Nucleus accumbens (tissue), 56 donors: ENCODE measurements around the gene THAP4.
A peak's percentile ranks its signal among the peaks of the same experiment; 100 is the strongest.
"Not testable (repeated sequence)": the region's sequence is repeated elsewhere in the genome, so short reads cannot be mapped to it uniquely, and the experiment has no call there.

Source experiments
- DNase-seq, 56 donors: peaks; one replicate each; lab custom pipeline; 2025; lab: John Stamatoyannopoulos, UW

Gene THAP4

DNA sequence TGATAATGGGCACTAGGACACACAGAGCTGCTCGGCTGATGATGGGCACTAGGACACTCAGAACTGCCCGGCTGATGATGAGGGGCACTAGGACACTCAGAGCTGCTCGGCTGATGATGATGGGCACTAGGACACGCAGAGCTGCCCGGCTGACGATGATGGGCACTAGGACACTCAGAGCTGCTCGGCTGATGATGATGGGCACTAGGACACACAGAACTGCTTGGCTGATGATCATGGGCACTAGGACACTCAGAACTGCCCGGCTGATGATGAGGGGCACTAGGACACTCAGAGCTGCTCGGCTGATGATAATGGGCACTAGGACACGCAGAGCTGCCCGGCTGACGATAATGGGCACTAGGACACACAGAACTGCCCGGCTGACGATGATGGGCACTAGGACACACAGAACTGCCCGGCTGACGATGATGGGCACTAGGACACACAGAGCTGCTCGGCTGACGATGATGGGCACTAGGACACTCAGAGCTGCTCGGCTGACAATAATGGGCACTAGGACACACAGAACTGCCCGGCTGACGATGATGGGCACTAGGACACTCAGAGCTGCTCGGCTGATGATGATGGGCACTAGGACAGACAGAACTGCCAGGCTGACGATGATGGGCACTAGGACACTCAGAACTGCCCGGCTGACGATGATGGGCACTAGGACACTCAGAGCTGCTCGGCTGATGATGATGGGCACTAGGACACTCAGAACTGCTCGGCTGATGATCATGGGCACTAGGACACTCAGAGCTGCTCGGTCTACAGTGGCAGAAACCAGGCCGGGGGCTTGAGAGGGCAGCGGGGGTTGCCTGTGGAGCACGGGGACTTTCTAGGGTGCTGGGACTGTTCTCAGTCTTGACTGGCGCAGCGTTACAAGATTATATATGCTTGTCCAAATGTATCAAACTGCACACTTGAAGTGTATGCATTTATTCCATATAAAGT is 46.2 kb downstream of the THAP4 start:
- not testable (repeated sequence) for DNase-seq

DNA sequence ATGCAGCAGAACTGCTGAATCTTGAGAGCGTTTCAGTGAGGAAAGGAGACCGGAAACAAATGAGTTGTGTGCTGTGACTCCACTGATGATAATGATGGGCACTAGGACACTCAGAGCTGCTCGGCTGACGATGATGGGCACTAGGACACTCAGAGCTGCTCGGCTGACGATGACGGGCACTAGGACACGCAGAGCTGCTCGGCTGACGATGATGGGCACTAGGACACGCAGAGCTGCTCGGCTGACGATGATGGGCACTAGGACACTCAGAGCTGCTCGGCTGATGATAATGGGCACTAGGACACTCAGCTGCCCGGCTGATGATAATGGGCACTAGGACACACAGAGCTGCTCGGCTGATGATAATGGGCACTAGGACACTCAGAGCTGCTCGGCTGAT is 47.1 kb downstream of the THAP4 start:
- not testable (repeated sequence) for DNase-seq

DNA sequence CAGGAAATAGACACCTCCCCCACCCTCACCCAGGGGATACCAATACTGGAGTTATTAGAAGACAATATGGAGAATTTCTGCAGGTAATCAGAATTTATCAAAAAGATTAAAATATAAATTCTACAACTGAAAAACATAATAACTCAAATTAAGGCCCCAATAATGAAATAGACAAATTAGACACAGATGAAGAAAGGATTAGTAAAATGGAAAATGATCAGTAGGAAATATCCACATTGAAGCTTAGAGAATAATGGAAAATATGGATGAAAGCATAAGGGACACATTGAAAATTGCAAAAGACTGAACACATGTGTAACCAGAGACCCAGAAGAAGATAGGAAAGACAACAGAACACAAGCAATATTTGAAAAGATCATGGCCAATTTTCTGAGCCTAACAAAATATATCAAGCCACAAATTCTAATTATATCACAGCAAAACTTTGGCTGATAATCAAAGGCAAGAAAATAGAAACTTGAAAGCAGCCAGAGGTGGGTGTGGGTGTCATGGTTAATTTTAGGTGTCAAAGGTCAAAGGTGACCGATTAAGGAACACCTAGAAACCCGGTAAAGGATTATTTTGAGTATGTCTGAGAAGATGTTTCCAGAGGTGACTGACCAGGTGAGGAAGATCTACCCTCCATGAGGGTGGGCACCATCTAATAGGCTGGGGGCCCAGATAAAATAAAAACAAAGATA is 50.2 kb downstream of the THAP4 start:
- no peak for DNase-seq

DNA sequence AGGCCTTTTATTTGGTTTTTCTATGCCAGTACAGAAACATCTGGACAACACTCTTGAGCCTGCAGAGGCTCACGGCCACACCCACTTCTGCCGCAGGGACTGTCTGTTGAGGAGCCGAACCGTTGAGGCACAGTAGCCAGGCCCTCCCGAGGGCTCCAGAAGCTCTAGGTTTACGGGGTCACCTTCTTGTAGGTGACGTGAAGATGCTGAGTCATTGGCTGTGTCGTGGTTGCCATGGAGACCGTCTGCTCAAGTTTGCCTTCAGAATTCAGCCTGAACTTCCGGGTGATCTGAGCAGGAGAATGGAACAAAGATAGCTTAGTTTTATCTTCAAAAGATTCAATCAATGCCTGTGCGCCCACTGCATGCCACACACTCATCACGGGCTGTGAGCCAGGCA is 52.5 kb downstream of the THAP4 start:
- peak in 17 of 56 donors; percentile 24 to 72 (median 36) for DNase-seq

DNA sequence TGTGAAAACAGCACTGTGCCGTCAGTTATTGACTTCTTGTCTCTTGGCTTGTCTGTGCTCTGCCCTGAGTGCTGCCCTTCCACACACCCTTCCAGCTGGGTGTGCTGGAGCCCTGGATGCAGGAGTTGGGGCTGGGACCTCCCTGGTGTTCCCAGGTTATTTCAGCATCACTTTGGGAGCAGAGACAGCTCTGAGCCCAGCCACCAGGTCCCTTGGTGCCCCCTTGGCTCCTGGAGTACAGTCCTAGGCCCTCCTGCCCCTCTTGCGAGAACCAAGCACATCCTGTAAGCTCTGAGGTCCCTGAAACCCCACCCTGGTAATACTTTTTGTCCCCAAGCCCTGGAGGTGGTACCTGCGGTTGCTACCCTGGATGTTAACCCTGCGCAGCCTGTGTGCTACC is 54.2 kb downstream of the THAP4 start:
- DNase-seq, result no peak

DNA sequence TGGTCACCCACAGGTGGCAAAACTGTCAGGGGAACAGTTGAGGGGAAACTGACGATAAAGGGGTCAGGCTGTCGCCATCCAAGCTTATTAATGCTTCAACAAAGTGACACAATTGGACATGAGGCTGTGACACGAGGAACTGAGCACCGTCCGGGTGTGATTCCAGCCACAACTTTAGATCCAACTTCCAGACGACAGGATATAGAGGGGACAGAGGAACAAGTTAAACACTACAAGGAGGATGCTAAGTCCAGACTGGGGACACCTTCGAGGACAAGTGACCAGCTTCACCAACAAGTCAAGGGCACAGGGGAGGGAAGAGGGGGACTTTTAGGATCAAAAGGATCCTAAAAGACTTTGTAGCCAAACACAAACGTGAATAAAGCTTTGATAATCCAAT is 54.6 kb downstream of the THAP4 start:
- DNase-seq, result no peak

DNA sequence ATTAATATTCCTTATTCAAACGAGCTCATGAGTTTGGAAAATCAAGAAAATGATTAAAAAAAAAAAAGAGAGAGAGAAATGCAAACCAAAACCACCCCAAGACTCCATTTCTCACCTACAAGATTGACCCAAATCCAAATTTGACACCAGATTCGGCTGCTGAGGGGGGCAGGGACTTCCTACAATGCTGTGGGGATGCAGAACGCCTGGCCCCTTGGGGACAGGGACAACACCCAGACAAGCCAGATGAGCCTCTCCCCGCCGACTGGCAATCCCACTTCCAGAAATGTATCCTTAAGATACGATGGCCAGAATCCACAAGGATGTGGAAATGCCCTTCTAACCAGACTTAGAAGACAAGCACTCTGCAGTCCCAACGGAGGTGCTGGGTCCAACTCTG is 57.7 kb downstream of the THAP4 start:
- DNase-seq, result no peak

DNA sequence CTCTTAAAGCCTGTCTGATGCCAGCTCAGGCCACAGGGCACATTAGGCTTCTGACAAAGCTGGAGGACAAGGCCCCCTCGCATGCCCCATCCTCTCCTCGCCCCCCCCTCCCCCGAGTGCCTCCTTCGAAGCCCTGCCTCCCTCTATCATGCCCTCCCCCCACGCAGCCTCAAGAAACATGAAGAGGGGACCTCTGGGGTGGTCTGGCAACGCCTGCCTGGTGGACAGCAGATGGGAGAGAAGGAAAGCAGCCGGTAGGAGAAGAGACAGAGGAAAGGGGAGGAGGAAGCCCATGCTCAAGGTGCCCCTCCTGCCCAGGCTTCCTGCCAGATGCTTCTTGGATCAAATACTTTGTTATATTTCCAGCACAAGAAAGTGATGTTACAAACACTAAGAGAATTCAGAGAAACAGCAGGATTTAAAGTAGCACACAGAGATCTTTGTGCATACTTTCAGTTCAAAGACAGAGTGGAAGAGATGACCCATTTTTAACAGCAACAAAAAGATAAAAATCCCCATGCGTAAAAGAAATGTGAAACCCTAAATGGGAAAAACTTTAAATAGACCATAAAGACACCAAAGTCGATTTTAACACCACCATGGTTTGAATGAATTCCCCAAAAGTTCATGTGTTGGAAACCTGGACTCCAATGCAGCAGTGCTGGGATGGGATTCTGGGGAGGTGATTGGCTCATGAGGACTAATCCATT is 59.4 kb downstream of the THAP4 start:
- DNase-seq, result peak in 1 of 56 donors; percentile 15

DNA sequence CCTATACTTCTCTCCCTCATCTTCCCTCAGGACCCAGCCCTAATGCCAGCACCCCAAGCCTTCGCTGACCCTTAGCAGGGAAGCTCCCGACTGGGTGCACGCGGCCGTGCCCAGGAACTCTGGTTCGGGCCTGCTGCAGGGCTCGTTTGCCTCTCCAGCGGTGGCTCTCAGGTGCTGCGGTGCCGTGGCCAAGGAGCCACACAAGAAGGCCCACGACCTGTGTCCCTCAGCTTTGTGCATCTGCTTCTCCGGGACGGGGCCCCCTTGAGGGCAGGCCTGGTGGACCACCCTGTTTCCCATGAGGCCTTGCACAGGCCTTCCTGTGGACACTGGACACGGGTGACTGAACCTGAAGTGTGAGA is 60.7 kb downstream of the THAP4 start:
- DNase-seq, result no peak

DNA sequence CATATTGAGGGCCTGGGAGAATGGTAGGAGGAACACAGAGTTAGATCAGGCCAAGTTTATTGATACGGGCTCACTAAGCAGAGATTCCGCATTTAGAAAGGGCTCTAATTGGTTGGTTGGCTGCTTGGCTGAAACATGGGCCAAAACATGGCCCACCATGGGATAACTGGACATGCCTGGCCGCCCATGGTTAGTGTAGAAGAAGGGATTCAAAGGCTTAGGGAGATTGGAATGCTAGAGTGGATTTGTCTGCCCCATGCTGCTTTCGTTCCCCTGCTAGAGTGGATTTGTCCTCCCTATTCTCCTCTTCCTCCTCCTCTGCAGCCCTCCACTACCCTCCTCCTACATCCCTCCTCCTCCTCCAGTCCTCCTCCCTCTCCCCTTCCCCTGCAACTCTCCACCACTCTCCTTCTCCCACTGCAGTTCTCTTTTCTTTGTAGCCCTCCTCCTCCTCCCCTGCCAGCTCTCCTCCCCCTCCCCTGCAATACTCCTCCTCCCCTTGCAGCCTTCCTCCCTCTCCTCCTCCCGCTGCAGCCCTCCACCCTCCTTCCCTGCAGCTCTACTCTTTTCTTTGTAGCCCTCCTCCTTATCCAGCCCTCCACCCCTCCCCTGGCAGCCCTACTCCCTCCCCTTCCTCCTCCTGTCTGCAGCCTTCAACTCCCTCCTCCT is 61.2 kb downstream of the THAP4 start:
- no peak for DNase-seq

DNA sequence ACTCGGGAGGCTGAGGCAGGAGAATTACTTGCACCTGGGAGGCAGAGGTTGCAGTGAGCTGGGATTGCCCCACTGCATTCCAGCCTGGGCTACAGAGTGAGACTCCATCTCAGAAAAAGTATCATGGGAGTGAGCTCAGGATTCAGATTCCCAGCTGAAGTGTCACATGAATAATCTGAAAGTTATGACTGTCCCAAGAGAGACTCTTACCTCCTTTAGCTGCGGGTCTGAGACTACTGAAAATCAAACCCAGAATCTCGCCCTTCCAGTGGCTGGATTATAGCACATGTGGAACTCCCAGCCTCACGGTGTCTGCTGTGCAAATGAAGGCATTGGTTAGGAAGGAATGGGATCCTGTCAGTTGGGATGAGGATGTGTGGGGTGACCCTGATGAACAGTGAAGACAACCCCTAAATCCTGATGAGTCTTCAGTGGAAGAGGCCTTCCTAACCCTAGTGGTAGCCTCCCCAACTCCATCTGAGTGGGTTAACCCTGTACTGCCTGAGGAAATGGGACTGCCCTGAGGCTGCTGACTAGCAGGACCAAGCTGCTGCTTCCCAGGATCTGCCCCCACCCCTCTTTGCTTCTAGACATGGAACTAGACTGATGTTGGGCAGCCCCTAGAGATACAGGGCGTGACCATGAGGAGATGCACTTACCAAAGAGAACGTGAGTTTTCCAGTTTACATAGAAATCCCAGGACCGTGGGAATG is 61.9 kb downstream of the THAP4 start:
- no peak for DNase-seq

DNA sequence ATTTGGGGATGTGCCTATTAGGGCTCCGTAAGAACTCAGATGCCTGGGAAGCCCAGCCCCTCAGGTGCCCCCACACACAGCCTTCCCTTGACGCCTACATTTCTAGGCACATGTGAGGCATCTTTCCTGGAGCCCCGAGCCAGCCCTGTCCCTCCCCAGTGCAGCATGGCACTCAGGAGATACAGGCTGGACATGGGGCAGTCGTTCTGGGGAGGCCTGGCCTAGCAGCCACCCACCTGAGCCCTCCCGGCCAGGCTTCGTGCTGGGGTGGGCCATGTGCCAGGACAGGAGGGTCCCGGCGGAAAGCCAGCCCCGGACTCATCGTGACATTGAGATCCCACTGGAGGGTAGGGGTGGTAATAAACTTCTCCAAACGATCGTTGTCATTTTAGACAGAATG is 63.2 kb downstream of the THAP4 start:
- DNase-seq, result no peak

DNA sequence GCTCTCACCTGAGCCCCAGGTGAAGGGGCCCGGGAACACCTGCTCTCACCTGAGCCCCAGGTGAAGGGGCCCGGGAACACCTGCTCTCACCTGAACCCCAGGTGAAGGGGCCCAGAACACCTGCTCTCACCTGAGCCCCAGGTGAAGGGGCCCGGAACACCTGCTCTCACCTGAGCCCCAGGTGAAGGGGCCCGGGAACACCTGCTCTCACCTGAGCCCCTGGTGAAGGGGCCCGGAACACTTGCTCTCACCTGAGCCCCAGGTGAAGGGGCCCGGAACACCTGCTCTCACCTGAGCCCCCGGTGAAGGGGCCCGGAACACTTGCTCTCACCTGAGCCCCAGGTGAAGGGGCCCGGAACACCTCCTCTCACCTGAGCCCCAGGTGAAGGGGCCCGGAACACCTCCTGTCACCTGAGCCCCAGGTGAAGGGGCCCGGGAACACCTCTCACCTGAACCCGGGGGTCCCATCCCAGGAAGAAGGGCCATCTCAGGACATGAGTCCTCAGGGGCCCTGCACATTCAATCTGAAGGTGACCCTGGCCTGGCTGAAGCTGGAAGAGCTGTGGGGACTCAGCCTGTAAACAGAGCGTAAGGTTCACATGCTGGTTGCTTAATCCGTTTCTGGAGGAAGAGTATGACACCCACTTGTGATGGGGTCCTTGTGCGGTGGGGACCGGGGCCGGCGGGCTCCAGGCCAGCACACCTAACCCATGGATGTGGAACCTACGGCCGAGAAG is 63.9 kb downstream of the THAP4 start:
- not testable (repeated sequence) for DNase-seq

DNA sequence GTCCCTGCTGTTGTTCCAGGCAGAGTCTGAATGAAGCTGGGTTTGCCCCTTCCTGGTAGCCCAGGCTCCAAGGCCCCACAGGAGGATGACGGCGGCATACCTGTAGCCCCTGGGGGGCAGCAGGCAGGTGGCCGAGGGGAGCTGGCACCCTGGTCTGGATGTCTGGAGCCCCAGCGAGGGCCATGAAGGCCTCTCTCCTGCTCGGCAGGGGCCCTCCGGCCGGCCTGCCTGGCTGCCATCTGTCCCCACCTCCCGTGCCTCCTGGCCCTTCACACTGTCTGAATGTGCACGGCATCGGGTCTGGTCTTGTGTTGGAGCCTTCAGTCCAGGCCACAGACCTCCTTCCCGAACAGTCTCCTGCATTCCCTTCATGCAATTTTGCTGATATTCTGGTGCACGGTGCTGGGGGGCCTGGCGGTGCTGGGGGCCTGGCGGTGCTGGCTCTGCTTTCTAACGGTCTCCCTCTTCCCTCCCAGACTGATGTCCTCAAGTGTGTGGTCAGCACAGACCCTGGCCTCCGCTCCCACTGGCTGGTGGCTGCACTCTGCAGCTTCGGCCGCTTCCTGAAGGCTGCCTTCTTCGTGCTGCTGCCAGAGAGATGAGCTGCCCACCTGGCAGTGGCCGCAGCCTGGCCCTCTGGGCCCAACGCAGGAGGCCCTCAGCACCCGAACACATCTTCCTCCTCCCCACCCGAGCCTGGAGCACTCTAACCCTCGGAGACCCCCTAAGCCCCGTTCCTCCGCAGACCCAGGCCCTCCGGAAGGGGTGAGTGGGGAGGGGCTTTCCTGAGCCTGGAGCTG is 64.9 kb downstream of the THAP4 start:
- no peak for DNase-seq

DNA sequence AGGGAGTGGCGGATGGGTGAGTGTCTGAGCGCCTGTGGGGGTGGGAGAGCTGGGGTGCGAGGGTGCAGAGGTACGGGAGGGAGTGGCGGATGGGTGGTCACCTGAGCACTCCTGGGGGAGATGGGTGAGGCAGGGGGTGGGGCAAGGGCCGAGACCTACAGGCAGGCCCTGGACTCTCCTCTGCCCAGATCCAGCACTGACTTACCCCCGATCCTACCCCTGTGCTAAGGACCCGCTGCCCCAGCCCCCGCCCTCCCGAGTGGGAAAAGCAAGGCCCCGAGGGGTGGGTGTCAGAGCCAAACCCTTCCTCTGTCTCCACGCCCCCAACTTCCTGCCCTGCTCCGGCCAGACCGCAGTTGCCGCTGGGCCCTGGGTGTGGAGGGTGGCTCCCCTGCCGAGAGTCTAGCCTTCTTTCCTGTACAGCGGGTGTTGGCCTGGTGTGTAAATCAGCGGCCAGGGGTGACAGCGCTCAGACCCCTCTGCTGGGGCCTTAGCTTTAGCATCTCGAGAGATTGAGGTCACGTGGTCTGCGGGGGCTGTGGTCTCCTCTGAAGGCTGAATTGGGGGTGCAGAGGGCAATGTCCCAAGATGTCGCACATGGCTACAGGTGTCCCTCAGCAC is 65.9 kb downstream of the THAP4 start:
- DNase-seq, result no peak

DNA sequence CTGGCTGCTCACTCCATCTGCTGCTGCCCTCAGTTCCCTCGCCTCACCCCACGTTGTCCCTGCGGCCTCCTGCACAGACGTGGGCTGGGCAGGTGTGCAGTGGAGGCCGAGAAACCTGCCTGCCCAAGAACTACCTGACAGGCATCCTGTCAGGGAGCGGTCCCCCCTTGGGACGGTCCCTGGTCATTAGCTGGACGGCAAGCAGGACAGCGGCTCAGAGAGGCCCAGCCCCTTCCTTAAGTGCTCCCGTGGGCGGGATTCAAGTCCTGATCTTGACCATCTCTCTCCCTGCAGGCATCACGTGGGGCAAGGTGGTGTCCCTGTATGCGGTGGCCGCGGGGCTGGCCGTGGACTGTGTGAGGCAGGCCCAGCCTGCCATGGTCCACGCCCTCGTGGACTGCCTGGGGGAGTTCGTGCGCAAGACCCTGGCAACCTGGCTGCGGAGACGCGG is 67.1 kb downstream of the THAP4 start:
- DNase-seq, result no peak

DNA sequence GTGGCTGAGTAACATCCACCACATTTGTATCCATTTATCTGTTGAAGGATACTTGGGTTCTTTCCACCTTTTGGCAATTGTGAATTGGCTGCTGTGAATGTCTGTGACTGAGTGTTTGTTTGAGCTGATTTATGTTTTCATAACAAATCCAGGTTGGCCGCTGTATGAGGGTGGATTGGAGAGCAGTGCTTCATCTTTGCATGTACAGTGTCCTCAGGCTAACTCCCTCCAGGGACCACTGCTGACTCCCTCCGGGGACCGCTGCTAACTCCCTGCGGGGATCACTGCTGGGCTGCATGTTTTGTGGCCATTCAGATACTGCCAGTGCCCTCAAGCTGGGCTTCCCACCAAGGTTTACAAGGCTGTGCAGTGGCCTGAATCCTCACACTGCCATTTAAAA is 68.2 kb downstream of the THAP4 start:
- no peak for DNase-seq

DNA sequence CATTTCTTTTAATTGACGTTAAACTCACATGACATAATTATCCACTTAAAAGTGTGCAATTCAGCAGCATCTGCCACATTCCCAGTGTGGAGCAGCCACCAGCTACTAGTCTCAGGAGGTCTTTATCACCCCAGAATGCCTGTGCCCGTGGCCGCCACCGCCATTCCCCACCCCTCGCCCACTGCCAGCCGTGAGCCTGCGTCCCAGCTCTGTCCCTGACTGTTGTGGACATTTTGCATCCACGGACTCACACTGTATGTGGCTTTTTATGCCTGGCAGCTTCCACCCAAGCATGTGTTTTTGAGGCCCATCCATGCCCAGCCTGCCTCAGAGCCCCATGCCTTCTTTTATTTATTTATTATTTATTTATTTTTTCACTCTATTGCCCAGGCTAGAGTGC is 69.2 kb downstream of the THAP4 start:
- no peak for DNase-seq
